Cardiac fibroblast (primary cell): ENCODE measurements around the gene LMAN2.

ENCODE experiments used
- DNase-seq, 2 donors: peaks; one replicate each; pipeline versions ENCODE4 v3.0.0 to v3.0.0-alpha.2; 2010; ENCODE audit warnings: low read depth in 2 of 2
- H3K4me3 ChIP-seq, 2 donors: replicated peaks in 1 of 2; 1 replicate in 1 of 2; 2 replicates in 1 of 2; pipeline ENCODE4 v1.5.1; 2011; ENCODE audit warnings: low read depth in 2 of 2, low read length in 2 of 2, mild to moderate bottlenecking in 2 of 2, moderate library complexity in 1 of 2
- CTCF ChIP-seq: IDR thresholded peaks from one replicate; pipeline ENCODE4 v1.5.1; 2011; ENCODE audit warnings: low read depth, mild to moderate bottlenecking, low read length, inconsistent platforms

Gene LMAN2

GRCh38 chr5:177357459-177358351, 6.2 kb upstream of the LMAN2 start, which contains the start of gene RGS14:
Gene RGS14 (plus strand): TSS chr5:177357924. CDS start chr5:177358025, 101 bp downstream.
- no peak for TF ChIP-seq CTCF
- H3K4me3 ChIP-seq: no peak within 1 kb of the TSS
- DNase-seq: peak; percentile 46 to 53

GRCh38 chr5:177357146-177357458, 5.6 kb upstream of the LMAN2 start:
- TF ChIP-seq CTCF: no peak
- no peak overlapping the region for H3K4me3 ChIP-seq
- no peak for DNase-seq

DNA sequence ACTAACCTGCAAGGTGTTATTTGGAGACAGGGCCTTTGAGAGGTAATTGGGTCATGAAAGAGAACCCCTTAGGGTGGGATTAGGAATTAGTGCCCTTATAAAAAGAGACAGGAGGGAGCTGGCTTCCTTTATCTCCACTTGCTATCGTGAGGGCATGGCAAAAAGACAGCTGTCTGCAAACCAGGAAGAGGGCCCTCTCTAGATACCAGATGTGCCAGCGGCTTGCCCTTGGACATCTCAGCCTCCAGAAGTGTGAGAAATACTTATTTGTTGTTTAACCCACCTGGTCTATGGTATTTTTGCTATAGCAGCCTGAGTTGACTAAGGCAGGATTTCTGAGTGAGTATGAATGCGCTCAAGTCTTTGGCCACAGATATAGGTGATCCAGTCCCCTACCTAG, 5.3 kb upstream of the LMAN2 start:
- no peak overlapping the region for H3K4me3 ChIP-seq

GRCh38 chr5:177355868-177356168, 4.3 kb upstream of the LMAN2 start:
- no peak for DNase-seq
- no peak for TF ChIP-seq CTCF
- no peak overlapping the region for H3K4me3 ChIP-seq

More for the DNA sequence above, 5.3 kb upstream of the LMAN2 start:
- no peak for TF ChIP-seq CTCF
- DNase-seq: no peak

- DNase-seq: no peak
- no peak for TF ChIP-seq CTCF
- H3K4me3 ChIP-seq: no peak overlapping the region
These were observed 3.8 kb upstream of the LMAN2 start for GRCh38 chr5:177355162-177355867.

DNA sequence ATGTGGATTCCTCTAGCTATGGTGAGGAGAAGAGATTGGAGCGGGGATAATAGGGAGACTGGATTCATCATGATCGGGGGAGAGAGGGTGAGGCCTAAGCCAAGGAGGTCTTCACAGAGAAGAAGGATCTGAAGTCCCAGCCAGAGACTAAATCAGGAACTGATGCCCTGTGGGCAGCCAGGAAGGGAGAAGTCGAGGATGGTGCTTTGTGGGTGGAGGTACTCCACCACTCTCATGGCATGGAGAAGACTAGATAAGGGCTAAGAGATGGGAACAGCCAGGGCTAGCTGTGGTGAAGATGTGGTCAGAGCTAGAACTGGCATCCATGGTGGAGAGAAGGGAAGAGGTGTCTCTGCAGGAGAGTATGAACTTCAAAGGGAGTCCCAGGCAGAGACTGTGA, 3.2 kb upstream of the LMAN2 start:
- no peak overlapping the region for H3K4me3 ChIP-seq
- no peak for TF ChIP-seq CTCF
- no peak for DNase-seq

GRCh38 chr5:177354256-177354655, 2.8 kb upstream of the LMAN2 start:
- no peak for TF ChIP-seq CTCF
- DNase-seq: no peak
- no peak overlapping the region for H3K4me3 ChIP-seq
